Mucosa of descending colon (tissue), 3 donors: ENCODE measurements around the gene NKD1. TPM values are rescaled to one million over a fixed set of nuclear protein-coding genes. Genes with fewer than 3 reads are reported as not detected.

Experiments
- ATAC-seq: fragments of 200-7000 bp; cut with Tn5 transposase; one replicate; pipeline ENCODE4 v1.9.1; 2020; ENCODE audit warnings: mild to moderate bottlenecking, moderate library complexity
- DNase-seq, 3 donors: peaks; one replicate each; pipeline ENCODE4 v3.0.0-alpha.2; 2020
- H3K36me3 ChIP-seq: fragments of 200-600 bp; one replicate; pipeline ENCODE4 v1.8.0; 2021; ENCODE audit warnings: low read depth, mild to moderate bottlenecking
- H3K4me1 ChIP-seq: fragments of 200-600 bp; one replicate; pipeline ENCODE4 v1.8.0; 2021; ENCODE audit warnings: low read depth, mild to moderate bottlenecking
- H3K4me3 ChIP-seq: fragments of 200-600 bp; one replicate; pipeline ENCODE4 v1.8.0; 2021; ENCODE audit warnings: mild to moderate bottlenecking
- H3K9me3 ChIP-seq: fragments of 200-600 bp; one replicate; pipeline ENCODE4 v1.8.0; 2021; ENCODE audit warnings: mild to moderate bottlenecking
- intact Hi-C, 2 donors: fragments of 100-400 bp; cut with DNase I in 1 of 2; cut with micrococcal nuclease in 1 of 2; formaldehyde crosslinking; loops; one replicate each; pipeline versions ENCODE4 v1.11.0 to v1.11.1; 2022; cut with DNase I, micrococcal nuclease
- total RNA-seq, 3 donors: library from RNA; stranded (reverse); fragmentation: NEBNext Ultra II Directional in 2 of 3; extraction: Animal tissue kit (Norgen Biotek cat#: 25700) in 2 of 3; gene quantifications; one replicate each; pipeline versions ENCODE4 v1.2.1 to v1.2.4, GENCODE V29; 2021 to 2023
- TF ChIP-seq, protein P1 (sequence below): fragments of 200-600 bp; IDR thresholded peaks from one replicate; pipeline ENCODE4 v1.8.0; 2022; ENCODE audit warnings: antibody characterized with exemption, mild to moderate bottlenecking
- donor health status: DM: no; HTN: no; CAD: no; lungs with moderate emphysema.
- donor health status: DM: no; HTN: no; CAD: no.
- donor health status: DM: no; HTN: yes; CAD: no.

Gene NKD1
- total RNA-seq, 3 donors from 2014 or later, result 1.6 to 28.0 (median 3.2) TPM

DNA sequence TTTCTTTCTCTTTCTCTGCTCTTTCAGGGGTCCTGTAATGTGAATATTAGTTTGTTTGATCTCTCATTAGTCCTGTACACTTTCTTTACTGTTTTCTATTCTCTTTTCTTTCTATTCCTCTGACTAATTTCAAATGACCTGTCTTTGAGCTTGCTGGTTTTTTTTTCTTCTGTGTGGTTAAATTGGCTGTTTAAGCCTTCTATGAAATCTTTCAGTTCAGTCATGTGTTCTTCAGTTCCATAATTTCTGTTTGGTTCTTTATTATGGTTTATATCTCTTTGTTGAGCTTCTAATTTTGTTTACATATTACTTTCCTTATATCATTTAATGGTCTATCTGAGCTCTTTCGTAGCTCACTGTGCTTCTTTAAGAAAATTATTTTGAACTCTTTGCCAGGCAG lies 31.3 kb upstream of the NKD1 start:
- H3K4me3 ChIP-seq, result no peak overlapping the region
- intact Hi-C loops, result no loop called here
- H3K4me1 ChIP-seq, result no peaks in the 10 kb centered on the region
- H3K9me3 ChIP-seq, result peaks cover 11% of the 10 kb centered on the region
- H3K36me3 ChIP-seq, result no peaks in the 10 kb centered on the region
- ATAC-seq, result no peak
- no peak for DNase-seq
- TF ChIP-seq, protein P1, sequence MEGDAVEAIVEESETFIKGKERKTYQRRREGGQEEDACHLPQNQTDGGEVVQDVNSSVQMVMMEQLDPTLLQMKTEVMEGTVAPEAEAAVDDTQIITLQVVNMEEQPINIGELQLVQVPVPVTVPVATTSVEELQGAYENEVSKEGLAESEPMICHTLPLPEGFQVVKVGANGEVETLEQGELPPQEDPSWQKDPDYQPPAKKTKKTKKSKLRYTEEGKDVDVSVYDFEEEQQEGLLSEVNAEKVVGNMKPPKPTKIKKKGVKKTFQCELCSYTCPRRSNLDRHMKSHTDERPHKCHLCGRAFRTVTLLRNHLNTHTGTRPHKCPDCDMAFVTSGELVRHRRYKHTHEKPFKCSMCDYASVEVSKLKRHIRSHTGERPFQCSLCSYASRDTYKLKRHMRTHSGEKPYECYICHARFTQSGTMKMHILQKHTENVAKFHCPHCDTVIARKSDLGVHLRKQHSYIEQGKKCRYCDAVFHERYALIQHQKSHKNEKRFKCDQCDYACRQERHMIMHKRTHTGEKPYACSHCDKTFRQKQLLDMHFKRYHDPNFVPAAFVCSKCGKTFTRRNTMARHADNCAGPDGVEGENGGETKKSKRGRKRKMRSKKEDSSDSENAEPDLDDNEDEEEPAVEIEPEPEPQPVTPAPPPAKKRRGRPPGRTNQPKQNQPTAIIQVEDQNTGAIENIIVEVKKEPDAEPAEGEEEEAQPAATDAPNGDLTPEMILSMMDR, result no peak

DNA sequence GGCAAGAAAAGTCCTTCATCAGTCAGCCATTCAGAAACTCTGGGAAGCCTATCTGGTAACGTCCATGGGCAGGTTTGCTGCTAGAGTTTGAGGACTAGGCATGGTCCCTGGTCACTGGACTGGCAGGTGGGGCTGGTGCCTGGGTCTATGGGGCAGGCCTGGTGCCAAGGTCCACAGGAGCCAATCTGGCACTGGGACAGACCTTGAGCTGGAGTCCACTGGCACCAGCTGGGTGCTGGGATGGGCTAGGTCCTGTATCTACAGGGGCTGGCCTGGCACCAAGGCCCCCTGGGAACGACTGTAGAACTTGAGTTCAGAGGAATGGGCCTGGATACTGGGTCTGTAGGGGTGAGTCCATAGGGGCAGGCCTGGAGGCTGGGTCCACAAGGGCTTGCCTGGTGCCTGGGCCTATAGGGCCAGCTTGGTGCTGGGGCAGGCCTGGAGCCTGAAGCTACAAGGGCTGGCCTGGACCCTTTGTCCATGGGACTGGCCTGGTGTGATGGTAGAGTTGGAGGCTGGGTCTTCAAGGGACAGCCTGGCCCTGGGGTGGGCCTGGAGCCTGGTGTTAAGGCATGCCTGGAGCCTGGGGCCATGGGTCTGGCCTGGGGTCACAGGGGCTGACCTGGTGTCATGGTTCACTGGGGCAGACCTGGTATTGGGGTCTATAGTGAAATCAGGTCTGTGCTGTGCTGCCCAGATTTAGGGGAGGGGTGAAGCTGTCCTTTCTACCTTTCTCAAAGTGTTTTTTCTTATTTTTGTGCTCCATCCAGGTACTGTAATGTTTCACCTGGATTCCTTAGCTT lies 30.5 kb upstream of the NKD1 start:
- Histone ChIP-seq H3K9me3 (peaks cover 11% of the 10 kb centered on the region), H3K36me3 (no peaks in the 10 kb centered on the region), H3K4me1 (no peaks in the 10 kb centered on the region), H3K4me3 (no peak overlapping the region)
- intact Hi-C loops, result no loop called here
- DNase-seq, result no peak
- no peak for ATAC-seq
- TF ChIP-seq, protein P1, result no peak

DNA sequence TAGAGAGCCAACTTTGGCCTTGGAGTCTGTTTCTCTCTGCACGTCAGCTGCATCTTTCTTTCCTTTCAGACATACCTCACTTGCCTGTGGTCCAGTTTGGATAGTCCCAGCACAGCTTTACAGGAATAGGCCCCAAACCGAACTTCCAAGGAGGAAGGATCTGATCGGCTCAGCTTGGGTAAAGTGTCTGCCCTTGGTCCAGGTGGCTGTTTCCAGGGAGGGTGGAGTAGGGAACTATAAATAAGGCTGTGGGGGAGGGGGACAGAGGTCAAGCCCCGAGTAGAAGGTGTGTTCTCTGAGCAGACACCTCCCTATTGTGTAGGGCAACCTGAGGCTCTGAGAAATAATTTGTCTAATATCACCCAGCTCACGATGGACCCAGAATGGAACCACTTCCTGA lies 29.2 kb upstream of the NKD1 start:
- DNase-seq (no peak), ATAC-seq (no peak)
- H3K9me3 ChIP-seq, result peaks cover 11% of the 10 kb centered on the region
- TF ChIP-seq, protein P1, result no peak
- no peaks in the 10 kb centered on the region for H3K4me1 ChIP-seq
- intact Hi-C loops, result no loop called here
- H3K4me3 ChIP-seq, result no peak overlapping the region
- H3K36me3 ChIP-seq, result no peaks in the 10 kb centered on the region

DNA sequence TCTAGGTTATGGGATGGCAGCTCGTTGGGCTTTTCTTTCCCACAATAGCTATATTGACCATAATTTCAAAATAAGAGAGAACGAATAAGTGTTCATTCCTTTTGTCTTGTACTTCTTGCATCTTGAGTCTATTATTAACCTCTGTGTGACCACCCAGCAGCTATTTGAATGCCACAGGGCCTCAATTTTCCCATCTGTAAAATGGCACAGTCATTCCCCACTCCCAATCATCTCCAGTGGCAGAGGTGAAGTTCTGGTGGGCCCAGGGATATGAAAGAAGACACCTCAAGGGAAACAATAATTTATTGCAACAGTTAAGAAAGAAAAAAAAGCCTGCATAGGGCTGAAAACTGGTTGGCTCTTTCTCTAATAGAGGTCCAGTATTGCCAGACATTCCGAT lies 28.6 kb upstream of the NKD1 start:
- DNase-seq, result no peak
- H3K4me1 ChIP-seq, result no peaks in the 10 kb centered on the region
- no peaks in the 10 kb centered on the region for H3K36me3 ChIP-seq
- TF ChIP-seq, protein P1, result no peak
- H3K4me3 ChIP-seq, result no peak overlapping the region
- intact Hi-C loops, result no loop called here
- ATAC-seq, result no peak
- peaks cover 11% of the 10 kb centered on the region for H3K9me3 ChIP-seq

DNA sequence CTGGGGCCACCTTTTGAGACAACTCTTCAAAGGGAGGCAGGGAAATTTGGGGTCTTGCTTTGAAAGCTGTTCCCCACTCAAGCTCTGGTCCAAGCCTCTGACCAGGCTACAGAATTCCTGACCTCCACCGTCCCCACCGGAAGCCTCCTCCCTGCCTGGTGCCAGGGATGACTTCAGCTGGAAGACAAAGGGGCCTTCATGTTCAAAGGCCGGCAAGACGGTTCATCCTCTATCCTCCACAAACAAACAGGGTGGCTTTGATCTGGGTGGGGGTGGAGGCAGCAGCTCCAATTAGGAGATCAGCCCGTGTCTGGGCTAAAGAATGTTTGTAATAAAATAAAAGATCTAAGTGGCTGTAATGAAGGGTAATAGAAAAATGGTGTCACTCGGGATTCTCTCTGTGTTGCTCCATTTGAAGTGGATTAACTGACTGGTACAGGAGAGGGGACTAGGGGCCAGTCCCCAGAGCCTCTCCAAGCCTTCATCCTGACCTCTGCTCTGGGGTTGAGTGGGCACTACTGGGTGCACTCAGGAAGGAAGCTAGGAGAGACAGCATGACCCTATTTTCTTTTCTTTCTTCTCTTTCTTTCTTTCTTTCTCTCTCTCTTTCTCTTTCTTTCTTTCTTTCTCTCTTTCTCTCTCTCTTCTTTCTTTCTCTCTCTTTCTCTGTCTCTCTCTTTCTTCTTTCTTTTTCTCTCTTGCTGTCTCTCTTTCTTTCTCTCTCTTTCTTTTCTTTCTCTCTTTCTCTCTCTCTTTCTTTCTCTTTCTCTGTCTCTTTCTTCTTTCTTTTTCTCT lies 27.5 kb upstream of the NKD1 start:
- H3K36me3 ChIP-seq, result no peaks in the 10 kb centered on the region
- TF ChIP-seq, protein P1, result no peak
- DNase-seq (no peak), ATAC-seq (no peak)
- H3K9me3 ChIP-seq, result peaks cover 11% of the 10 kb centered on the region
- intact Hi-C loops, result no loop called here
- H3K4me3 ChIP-seq, result no peak overlapping the region
- H3K4me1 ChIP-seq, result no peaks in the 10 kb centered on the region
